ENCODE results near the gene ATE1.
"Not testable (repeated sequence)": the region's sequence is repeated elsewhere in the genome, so short reads cannot be mapped to it uniquely, and the experiment has no call there.

The ATE1 gene

GRCh38 chr10:121919666-121920065, 8.2 kb downstream of the ATE1 start:
- H3K4me3 ChIP-seq (ENCODE audit: low read depth, low read length): no peak overlapping the region
- H3K4me1 ChIP-seq: peaks cover 19% of the 10 kb centered on the region
- TF ChIP-seq, protein P1, sequence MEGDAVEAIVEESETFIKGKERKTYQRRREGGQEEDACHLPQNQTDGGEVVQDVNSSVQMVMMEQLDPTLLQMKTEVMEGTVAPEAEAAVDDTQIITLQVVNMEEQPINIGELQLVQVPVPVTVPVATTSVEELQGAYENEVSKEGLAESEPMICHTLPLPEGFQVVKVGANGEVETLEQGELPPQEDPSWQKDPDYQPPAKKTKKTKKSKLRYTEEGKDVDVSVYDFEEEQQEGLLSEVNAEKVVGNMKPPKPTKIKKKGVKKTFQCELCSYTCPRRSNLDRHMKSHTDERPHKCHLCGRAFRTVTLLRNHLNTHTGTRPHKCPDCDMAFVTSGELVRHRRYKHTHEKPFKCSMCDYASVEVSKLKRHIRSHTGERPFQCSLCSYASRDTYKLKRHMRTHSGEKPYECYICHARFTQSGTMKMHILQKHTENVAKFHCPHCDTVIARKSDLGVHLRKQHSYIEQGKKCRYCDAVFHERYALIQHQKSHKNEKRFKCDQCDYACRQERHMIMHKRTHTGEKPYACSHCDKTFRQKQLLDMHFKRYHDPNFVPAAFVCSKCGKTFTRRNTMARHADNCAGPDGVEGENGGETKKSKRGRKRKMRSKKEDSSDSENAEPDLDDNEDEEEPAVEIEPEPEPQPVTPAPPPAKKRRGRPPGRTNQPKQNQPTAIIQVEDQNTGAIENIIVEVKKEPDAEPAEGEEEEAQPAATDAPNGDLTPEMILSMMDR (IDR thresholded peaks at IDR 0.05; ENCODE audit: low read depth, low read length): no peak
- no peaks in the 10 kb centered on the region for H3K9me3 ChIP-seq
- no peaks in the 10 kb centered on the region for H3K27me3 ChIP-seq
- no peak for DNase-seq
- H3K36me3 ChIP-seq: peaks cover 20% of the 10 kb centered on the region

DNA sequence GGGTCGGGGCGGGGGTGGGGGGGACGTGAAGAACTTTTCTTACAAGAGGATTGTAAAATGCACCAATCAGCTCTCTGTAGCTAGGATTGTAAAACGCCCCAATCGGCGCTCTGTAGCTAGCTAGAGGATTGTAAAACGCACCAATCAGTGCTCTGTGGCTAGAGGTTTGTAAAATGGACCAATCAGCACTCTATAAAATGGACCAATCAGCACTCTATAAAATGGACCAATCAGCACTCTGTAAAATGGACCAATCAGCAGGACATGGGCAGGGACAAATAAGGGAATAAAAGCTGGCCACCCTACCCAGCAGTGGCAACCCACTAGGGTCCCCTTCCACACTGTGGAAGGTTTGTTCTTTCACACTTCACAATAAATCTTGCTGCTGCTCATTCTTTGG, 9.0 kb downstream of the ATE1 start:
- Histone ChIP-seq H3K36me3 (peaks cover 20% of the 10 kb centered on the region), H3K4me1 (peaks cover 19% of the 10 kb centered on the region)
- H3K4me3 ChIP-seq (ENCODE audit: low read depth, low read length); H3K27me3 ChIP-seq; H3K9me3 ChIP-seq; DNase-seq: not testable (repeated sequence)

GRCh38 chr10:121914661-121915060, 13.2 kb downstream of the ATE1 start:
- TF ChIP-seq, protein P1 (IDR thresholded peaks at IDR 0.05; ENCODE audit: low read depth, low read length): no peak
- no peaks in the 10 kb centered on the region for H3K9me3 ChIP-seq
- no peak for DNase-seq
- H3K4me3 ChIP-seq (ENCODE audit: low read depth, low read length): no peak overlapping the region
- no peaks in the 10 kb centered on the region for H3K4me1 ChIP-seq
- H3K27me3 ChIP-seq: no peaks in the 10 kb centered on the region
- H3K36me3 ChIP-seq: peaks cover 10% of the 10 kb centered on the region

DNA sequence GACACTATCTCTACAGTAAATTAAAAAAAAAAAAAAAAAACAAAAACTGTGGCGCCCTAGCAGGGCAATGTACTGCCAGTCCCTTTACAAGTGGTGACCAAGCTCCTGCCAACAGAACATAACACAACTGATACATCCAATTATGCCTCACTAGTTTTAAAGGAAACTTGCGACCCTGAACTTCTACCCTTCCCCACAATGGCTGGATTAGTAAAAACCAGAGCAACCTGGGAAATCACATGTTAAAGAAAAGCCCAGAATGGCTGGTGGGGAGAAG, 16.5 kb downstream of the ATE1 start:
- Histone ChIP-seq H3K27me3 (no peaks in the 10 kb centered on the region), H3K36me3 (no peaks in the 10 kb centered on the region; the same call in 1 of the 2 replicates), H3K9me3 (no peaks in the 10 kb centered on the region), H3K4me3 (ENCODE audit: low read depth, low read length) (no peak overlapping the region), H3K4me1 (no peaks in the 10 kb centered on the region)
- TF ChIP-seq, protein P1 (IDR thresholded peaks at IDR 0.05; ENCODE audit: low read depth, low read length): no peak
- DNase-seq: no peak

- H3K36me3 ChIP-seq: no peaks in the 10 kb centered on the region; the same call in 1 of the 2 replicates
- no peaks in the 10 kb centered on the region for H3K4me1 ChIP-seq
- H3K27me3 ChIP-seq: no peaks in the 10 kb centered on the region
- no peak overlapping the region for H3K4me3 ChIP-seq (ENCODE audit: low read depth, low read length)
- no peak for DNase-seq
- H3K9me3 ChIP-seq: no peaks in the 10 kb centered on the region
- TF ChIP-seq, protein P1 (IDR thresholded peaks at IDR 0.05; ENCODE audit: low read depth, low read length): no peak
Measured at GRCh38 chr10:121910673-121911420, 17.0 kb downstream of the ATE1 start.

DNA sequence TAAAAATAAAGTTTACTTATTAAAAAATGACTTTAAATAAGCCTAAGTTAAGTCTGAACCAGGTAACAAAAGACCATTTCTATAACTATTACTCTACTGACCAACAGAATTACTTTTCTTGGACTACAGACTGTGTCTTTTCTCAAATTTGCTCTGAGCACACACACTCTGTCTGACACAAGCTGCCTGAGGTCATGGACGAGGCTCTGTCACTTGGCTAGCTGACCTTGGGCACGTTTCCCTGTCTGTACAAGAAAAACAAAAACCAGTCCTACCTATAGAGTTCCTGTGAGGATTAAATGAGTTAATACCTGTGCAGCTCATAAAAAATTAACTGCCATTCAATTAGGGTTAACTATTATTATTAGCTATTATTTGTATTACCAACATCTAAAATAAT, 22.9 kb downstream of the ATE1 start:
- Histone ChIP-seq H3K4me3 (ENCODE audit: low read depth, low read length) (no peak overlapping the region), H3K27me3 (no peaks in the 10 kb centered on the region), H3K36me3 (peaks cover 9% of the 10 kb centered on the region), H3K4me1 (0 out of 2 replicates have a peak, but pooled peaks cover 2% of the 10 kb centered on the region), H3K9me3 (no peaks in the 10 kb centered on the region)
- TF ChIP-seq, protein P1 (IDR thresholded peaks at IDR 0.05; ENCODE audit: low read depth, low read length): no peak
- no peak for DNase-seq

Data from BE2C (cell line).